GM19023 (cell line): ENCODE results near the gene MRPS14.
"Not testable (repeated sequence)": the region's sequence is repeated elsewhere in the genome, so short reads cannot be mapped to it uniquely, and the experiment has no call there.

Experiments used
- ATAC-seq: cut with Tn5 transposase; IDR thresholded peaks from one replicate; pipeline ENCODE4 v1.9.1; 2021; ENCODE audit warnings: mild to moderate bottlenecking, moderate library complexity; ENCODE audit not compliant: unreplicated experiment

The MRPS14 gene

GRCh38 chr1:175024773-175025172, 1.5 kb upstream of the MRPS14 start:
- no peak for ATAC-seq

DNA sequence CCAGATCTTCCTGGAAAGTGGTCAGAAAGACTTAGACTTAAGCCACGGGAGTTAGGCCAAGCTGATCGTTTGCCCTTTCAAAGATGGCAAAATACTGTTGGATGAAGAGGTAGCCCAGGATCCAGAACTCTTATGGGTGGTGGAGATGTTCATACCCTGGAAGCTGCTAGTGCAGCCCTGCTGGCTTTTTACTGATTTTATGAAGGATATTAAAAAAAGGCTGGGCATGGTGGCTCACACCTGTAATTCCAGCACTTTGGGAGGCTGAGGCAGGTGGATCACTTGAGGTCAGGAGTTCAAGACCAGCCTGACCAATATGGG, 657 bp upstream of the MRPS14 start:
- ATAC-seq, result not testable (repeated sequence)

DNA sequence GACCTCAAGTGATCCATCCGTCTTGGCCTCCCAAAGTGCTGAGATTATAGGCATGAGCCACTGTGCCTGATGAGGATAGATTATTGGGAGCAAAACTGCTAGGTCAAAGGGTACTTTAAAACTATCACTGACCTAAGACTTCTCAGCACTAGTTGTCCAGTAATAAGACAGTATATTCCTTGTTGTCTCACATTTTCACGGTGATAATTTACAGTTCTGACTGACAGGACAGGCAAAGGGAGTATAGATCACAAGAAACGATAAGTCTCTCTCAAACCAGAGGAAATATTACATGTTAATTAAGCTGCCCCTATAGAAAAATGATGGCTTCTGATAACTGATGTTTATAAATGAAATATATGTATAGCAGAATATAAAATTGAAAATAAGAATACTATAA, 3.7 kb downstream of the MRPS14 start:
- ATAC-seq, result no peak

DNA sequence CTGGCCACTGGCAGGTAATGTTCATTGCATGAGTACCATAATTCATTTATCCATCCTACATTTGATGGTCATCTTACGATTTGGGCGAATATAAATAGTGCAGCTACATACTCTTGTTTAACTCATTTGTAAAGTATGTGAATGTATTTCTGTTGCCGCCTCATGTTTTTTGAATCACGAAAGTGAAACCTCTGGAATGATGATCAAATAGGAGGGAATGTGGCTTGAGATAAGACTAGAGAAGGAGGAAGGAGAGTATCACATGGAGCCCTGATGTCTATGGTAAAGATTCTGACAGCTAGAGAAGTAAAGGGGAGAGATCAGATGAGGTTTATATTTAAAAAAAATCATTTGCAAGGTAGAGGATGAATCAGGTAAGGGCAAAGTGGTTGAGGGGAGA, 8.0 kb downstream of the MRPS14 start:
- no peak for ATAC-seq

DNA sequence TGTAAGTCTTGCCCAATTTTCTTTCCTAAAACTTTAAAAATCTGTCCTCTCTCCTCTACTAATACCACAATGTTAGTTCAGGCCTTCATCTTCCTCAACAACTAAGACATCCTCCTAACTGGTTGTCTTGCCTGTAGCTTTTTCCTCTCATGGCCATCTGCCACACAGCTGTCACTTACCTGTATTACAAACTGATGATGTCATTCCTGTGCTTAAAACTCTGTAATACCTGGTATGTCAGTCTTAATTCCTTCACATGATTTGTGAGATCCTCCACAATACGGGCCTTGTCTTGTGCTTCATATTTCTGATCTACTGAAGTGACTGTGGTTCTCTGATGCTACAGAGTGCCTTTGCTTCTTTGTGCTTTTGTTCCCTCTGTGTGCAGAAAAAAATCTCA, 9.8 kb downstream of the MRPS14 start:
- ATAC-seq, result no peak

GRCh38 chr1:175009532-175009931, 13.7 kb downstream of the MRPS14 start:
- ATAC-seq, result no peak

DNA sequence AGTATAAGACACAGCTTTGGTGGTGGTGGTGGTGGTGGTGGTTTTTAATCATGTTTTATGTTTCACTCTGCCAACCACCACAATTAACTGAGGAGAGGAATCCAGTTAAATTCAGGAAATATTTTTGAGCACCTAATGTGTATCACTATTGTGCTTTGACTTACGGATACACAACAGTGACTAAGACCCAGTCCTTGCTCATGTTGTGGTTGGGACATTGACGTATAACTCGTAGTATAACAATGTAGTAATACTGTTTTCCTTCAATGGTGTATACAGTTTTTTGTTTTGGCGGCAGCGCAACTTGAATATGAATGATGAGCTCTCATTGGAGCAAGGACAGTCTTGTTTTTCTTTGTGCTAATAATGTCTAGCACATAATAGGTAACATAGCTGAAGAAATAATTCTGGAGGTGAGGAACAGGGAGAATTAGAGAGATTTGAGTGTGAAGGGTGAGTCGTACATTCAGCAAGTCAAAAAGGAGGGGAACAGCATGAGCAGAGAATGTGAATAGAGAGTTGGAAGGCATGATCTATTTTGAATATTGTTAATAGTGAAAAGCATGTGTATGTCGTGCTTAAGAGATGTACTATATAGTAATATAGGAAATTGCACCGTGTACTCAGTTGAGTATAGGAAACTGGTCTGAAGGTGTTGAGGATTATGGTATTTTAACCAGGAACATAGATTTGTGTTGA, 18.0 kb downstream of the MRPS14 start:
- ATAC-seq, result no peak

DNA sequence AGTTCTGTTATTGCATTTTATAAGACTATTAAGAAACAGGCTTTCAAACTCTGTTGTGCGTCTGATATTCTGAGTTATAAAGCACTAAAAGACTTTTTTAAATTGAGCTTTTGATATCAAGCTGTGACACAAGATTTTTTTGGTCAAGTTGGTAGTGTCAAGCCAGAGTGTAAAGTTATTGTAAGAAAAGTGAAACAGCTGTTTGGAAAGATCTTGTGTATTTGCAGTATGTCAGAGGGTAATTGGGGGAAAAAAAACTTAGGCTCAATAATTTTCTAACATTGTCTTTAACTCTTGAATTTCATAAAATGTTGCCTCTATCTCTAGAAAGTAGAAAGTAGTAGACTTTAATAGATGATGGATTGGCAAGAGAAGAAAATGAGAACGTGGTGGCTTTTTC, 19.7 kb downstream of the MRPS14 start:
- no peak for ATAC-seq

DNA sequence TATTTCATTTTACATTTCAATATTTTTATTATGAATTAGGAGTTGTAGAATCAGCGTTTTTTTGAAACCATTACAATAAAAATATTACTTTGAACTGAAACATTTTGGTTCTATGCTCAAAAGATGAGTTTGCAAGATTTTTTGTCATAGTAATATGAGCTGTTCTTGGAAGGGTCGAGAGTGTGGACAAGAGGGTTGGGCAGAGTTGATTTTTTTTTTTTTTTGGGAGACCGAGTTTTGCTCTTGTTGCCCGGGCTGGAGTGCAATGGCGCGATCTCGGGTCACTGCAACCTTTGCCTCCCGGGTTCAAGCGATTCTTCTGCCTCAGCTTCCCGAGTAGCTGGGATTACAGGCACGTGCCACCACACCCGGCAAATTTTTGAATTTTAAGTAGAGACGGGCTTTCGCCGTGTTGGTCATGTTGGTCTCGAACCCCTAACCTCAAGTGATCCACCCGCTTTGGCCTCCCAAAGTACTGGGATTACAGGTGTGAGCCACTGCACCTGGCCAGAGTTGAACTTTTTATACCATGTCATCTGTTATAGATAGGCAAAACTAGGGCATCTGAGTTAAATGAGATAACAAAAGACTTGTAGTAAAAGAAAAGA, 20.2 kb downstream of the MRPS14 start:
- no peak for ATAC-seq

DNA sequence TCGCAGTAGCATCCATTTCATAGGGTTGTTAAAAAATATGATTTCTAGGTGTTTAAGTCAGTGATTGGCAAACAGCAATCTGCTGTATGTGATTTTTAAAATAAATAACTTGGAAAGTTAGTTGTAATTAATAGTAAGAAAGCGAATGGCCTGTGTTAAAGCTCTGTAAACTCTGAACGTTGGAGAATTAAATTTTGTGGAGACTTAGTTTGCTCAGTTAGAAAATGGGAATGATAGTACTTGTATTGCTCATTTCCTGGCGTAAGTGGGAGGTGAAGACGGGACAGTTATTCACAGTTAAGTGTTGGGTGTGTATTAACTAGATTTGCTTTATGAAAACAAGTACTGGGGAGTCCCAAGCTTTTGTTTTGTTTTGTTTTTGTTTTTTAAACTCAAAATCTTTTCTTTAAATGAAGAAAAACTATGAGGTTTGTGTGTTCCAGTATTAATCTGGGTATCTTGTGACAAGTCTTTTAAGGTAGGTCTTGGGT, 22.5 kb downstream of the MRPS14 start:
- no peak for ATAC-seq

- peak; percentile 7 for ATAC-seq
These were observed 23.1 kb downstream of the MRPS14 start, which contains the start of gene CACYBP for GRCh38 chr1:174999936-175000696. Gene CACYBP, plus strand, starts transcription at chr1:174999947. Its CDS starts 234 bp downstream, at chr1:175000181.

DNA sequence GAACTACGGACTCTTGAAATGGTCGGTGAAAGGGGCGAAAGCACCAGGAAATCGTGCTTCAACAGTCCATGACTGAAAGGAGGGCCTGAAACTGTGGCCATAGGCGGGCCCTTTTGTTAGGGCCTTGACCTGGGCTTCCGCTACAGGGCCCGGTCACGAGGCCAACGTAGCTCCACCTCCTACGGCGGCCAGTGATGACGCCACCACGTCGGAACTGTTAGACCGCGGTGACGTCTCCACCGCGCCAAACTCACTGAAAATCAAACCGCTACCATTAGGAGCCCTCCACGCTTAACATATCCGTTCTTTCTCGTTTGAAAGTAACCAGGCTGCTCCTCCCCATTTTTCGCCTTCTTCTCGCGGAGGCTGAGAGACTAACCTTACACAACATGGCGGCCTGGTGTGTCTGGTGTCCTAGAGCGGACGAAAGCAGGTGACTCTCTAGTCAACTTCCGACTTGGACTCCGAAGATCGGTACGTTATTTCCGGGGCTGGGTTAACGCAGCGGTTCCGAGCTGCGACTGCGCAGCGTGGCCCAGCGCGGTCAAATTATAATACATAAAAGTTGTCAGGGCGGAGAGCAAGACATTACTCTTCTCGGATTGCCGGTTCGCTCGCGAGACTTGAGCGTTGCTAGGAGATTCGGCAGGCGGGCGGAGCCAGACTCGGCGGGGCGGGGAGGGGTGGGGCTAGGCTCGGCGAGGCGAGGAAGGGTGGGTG, 23.8 kb downstream of the MRPS14 start:
- peak; percentile 82 for ATAC-seq

DNA sequence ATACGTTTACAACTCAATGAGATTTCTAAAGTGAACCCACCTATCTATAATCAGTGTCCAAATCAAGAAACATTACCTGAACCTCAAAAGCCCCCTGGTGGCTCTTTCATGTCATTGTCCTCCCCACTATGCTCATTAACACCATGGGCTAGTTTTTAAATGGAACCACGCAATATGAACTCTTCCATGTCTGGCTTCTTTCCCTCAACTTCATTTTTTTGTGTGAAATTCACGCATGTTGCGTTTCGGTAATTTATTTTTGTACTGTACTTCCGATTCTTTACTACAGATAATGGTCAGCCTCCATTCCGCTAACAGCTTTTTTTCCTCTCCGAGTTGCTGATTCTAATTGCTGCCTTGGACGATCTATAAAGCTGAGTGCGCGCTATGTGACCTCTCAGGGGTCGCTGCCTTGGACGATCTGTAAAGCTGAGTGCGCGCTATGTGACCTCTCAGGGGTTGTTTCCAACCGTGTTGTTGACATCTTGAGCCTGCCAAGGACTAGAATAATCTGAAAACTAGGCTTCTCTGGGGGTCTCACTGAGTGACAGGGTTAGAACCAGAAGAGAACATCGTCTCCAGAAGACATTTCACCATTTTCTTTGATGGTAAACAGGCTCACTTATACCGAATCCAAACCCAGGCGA, 24.5 kb downstream of the MRPS14 start:
- ATAC-seq, result no peak

DNA sequence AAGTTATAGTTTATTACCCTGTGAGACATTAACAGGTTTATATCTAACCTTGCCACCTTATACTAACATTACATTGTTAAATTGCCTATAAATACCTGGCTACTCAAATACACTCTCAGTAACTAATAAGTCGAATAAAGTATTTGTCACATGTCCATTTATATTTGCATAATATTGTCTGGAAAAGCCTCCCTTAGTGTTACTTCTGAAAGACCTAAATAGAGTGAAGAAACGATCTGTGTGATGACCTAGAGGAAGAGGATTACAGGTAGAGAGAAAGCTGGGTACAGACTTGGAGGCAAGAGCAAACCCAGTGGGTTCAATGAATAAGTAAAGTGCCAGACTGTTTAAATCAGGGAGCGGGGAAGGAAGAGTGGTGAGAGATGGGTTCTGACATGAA, 26.2 kb downstream of the MRPS14 start:
- ATAC-seq, result no peak

DNA sequence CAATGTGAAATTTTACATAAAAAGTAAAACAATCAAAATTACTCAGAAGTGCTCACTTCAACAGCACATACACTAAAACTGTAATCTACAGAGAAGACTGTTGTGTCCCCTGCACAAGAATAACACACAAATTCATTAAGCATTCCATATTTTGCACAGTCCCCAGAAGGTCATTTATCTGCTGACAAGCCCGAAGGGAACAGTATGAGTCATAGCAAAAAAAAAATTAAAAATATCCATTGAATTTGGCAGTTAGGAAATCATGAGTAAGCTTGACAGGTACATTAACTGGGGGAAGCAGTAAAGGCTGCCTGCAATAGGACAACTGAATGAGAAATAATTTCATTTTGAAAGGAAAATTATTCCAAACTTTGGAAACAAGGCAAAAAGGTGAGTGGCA, 26.7 kb downstream of the MRPS14 start:
- no peak for ATAC-seq

DNA sequence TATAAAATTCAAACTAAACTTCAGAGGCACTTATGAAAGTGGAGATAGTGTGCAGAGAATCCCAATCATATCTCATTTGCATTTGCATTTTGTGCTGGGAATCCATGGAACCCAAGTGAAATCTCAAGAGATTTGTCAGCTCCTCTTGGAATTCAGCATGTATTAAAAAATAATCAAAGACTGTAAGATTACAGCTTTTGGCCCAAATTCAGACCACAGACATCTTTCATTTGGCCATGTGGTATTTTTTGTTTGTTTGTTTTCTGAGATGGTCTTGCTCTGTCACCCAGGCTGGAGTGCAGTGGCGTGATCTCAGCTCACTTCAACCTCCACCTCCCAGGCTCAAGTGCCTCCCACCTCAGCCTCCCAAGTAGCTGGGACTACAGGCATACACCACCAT, 27.3 kb downstream of the MRPS14 start:
- no peak for ATAC-seq

DNA sequence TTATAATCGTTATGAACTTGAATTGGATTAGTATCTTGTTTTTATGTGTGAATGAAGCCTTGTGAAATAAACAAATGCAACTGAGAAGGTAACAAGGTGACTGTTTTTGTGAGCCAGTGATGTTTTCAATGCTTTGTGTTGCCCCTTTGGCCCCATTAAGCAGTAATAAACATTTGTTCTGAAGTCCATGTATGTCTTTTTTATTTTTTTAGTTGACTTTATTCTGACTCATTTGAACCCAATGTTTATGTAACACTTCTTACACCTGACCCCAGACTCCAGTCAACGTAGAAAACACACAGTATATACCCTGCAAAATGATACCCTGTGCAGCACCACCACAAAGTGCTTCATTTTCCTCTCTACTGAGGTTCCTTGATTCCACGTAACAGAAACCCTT, 28.1 kb downstream of the MRPS14 start:
- ATAC-seq, result no peak

- no peak for ATAC-seq
These were observed 31.8 kb downstream of the MRPS14 start for GRCh38 chr1:174991473-174991872.

- no peak for ATAC-seq
These were observed 32.7 kb downstream of the MRPS14 start for GRCh38 chr1:174990382-174990999.

DNA sequence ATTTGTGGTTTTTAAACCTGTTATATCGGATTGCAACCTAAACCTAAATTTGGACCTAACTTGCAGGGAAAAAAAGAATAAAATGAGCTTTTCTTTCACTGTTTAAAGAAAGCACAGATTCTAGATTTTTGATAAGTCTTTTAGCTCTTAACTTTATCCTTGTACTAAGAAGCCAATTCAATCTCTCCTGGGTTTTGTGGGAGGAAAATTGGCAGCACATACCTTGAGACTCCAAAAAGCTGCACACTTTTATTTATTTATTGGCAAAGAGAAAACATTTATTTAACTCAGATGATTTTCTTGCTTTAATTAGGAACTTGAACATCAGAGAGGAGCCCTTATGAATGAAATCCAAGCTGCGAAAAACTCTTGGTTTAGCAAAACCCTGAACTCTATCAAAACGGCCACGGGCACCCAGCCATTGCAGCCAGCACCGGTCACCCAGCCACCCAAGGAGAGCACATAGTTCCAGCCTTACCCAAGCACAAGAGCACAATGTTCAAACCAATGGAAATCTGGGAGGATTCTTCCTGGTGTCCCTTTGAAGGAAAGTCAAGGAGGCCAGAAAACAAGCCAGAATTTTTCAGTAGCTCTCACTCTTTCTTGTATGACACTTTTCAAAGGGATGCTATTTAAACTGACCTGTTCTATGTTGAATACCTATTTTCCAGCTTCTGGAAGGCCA, 33.5 kb downstream of the MRPS14 start:
- no peak for ATAC-seq
